MCF 10A (cell line): ENCODE measurements around the gene HJURP. TPM values are rescaled to one million over a fixed set of nuclear protein-coding genes. Genes with fewer than 3 reads are reported as not detected.

Experiments used
- BruUV-seq: library from RNA; stranded (reverse); fragments of 400-500 nt; replicated peaks from 2 replicates; lab custom pipeline; 2021; lab: Mats Ljungman, UMichigan
- CTCF ChIA-PET: fragments of 300-600 bp; sonication (Branson Sonifier 250); formaldehyde crosslinking; extraction: SDS; loops from one replicate; lab custom pipeline; 2021; ENCODE audit warnings: antibody characterized with exemption, inconsistent platforms; lab: Yijun Ruan, JAX
- POLR2A ChIA-PET: fragments of 300-600, 350-650 bp; sonication (Branson Sonifier 250); formaldehyde crosslinking; extraction: SDS; loops from one replicate; lab custom pipeline; 2020; ENCODE audit warnings: antibody characterized with exemption, inconsistent platforms; lab: Yijun Ruan, JAX
- DNase-seq: peaks from one replicate; pipeline ENCODE4 v3.0.0-alpha.2; 2018; ENCODE audit not compliant: unreplicated experiment
- H3K27ac Mint-ChIP-seq: one replicate; pipeline ENCODE4 v1.8.0; 2022; ENCODE audit warnings: mild to moderate bottlenecking, low read depth, mixed read lengths; ENCODE audit not compliant: unreplicated experiment
- H3K27me3 Mint-ChIP-seq: one replicate; pipeline ENCODE4 v1.8.0; 2022; ENCODE audit warnings: mixed read lengths; ENCODE audit not compliant: insufficient read depth, unreplicated experiment
- H3K36me3 Mint-ChIP-seq: one replicate; pipeline ENCODE4 v1.8.0; 2022; ENCODE audit warnings: mild to moderate bottlenecking, moderate library complexity, mixed read lengths; ENCODE audit not compliant: insufficient read depth, unreplicated experiment
- H3K4me1 Mint-ChIP-seq: one replicate; pipeline ENCODE4 v1.8.0; 2022; ENCODE audit warnings: mixed read lengths; ENCODE audit not compliant: insufficient read depth, unreplicated experiment
- H3K4me3 Mint-ChIP-seq: one replicate; pipeline ENCODE4 v1.8.0; 2022; ENCODE audit warnings: mild to moderate bottlenecking, moderate library complexity, mixed read lengths; ENCODE audit not compliant: unreplicated experiment
- H3K9me3 Mint-ChIP-seq: one replicate; pipeline ENCODE4 v1.8.0; 2022; ENCODE audit warnings: mixed read lengths; ENCODE audit not compliant: unreplicated experiment
- intact Hi-C: fragments of 100-400 bp; cut with micrococcal nuclease; formaldehyde crosslinking; loops from 2 replicates; pipeline ENCODE4 v1.14.1; 2022
- total RNA-seq: library from RNA; stranded (reverse); gene quantifications from 2 replicates; pipeline ENCODE4 v1.2.3, GENCODE V29; 2022
- TF ChIP-seq, protein P1 (sequence below): fragments of 200-600 bp; IDR thresholded peaks from one replicate; pipeline ENCODE4 v1.8.0; 2022; ENCODE audit warnings: antibody characterized with exemption, mild to moderate bottlenecking; ENCODE audit not compliant: unreplicated experiment

HJURP gene
- total RNA-seq, 1 experiment from 2014 or later = 29.3 TPM

- no peak for DNase-seq
- no peaks in the 10 kb centered on the region for H3K9me3 Mint-ChIP-seq
- ChIA-PET POLR2A (interaction anchor here (0.7 kb wide), 1 partner anchor 73 kb away, joined by 3 read pairs; no protein-coding TSS in a partner anchor), CTCF (no interaction called here)
- no peaks in the 10 kb centered on the region for H3K36me3 Mint-ChIP-seq
- TF ChIP-seq, protein P1, sequence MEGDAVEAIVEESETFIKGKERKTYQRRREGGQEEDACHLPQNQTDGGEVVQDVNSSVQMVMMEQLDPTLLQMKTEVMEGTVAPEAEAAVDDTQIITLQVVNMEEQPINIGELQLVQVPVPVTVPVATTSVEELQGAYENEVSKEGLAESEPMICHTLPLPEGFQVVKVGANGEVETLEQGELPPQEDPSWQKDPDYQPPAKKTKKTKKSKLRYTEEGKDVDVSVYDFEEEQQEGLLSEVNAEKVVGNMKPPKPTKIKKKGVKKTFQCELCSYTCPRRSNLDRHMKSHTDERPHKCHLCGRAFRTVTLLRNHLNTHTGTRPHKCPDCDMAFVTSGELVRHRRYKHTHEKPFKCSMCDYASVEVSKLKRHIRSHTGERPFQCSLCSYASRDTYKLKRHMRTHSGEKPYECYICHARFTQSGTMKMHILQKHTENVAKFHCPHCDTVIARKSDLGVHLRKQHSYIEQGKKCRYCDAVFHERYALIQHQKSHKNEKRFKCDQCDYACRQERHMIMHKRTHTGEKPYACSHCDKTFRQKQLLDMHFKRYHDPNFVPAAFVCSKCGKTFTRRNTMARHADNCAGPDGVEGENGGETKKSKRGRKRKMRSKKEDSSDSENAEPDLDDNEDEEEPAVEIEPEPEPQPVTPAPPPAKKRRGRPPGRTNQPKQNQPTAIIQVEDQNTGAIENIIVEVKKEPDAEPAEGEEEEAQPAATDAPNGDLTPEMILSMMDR = no peak
- H3K27me3 Mint-ChIP-seq = no peaks in the 10 kb centered on the region
- no peak overlapping the region for H3K4me3 Mint-ChIP-seq
- no peak overlapping the region for H3K27ac Mint-ChIP-seq
- no TSS peak for BruUV-seq
- intact Hi-C loops = no loop called here
- H3K4me1 Mint-ChIP-seq = no peaks in the 10 kb centered on the region
Measured at GRCh38 chr2:233820774-233821105, 33.6 kb downstream of the HJURP start.

DNA sequence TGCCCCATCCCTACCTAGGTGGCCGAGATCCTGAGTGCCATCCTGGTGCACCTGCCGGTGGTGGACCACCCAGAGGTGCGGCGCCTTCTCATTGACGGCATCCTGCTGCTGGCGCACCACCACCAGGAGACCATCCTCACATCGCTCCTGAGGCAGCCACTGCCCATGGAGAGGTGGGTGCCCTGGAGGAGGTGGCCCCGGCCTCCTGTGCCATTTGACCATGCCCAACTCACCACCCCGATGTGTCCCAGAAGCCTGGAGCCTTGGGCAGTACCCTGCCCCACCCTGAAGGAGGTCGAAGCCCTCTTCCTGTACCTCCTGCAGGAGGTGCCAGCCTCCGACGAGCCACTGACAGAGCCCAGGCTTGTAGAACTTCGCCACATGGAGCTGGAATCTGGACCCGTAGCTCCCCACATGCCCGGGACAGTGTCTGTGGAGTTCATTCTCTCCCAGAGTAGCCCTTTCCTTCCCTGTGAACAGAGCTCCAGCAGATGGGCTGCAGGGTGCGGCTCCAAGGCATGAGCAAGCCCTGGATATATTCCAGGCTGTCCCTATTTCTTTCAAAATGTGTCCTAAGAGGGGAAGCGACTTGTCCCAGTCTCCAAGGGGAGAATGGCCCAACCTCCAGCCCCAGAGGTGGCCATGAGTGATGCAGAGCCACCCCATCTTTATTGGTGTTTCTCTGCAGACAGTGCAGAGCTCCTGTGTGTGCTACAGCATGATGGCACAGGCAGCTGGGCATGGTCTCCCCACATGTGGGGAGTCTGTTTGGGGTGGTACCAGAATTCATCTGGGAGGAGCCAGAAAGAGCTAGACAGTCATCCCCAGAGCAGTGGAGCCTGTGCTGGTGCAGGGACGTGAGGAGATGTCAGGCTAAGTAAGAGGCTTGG is 34.2 kb downstream of the HJURP start:
- no peak for DNase-seq
- H3K4me1 Mint-ChIP-seq = no peaks in the 10 kb centered on the region
- CTCF ChIA-PET = interaction anchor here (0.5 kb wide), 1 partner anchor 602 kb away, joined by 3 read pairs; no protein-coding TSS in a partner anchor
- no peak overlapping the region for H3K27ac Mint-ChIP-seq
- no peak overlapping the region for H3K4me3 Mint-ChIP-seq
- H3K36me3 Mint-ChIP-seq = no peaks in the 10 kb centered on the region
- H3K9me3 Mint-ChIP-seq = no peaks in the 10 kb centered on the region
- intact Hi-C loops = no loop called here
- TF ChIP-seq, protein P1 = no peak
- POLR2A ChIA-PET = interaction anchor here (0.7 kb wide), 1 partner anchor 73 kb away, joined by 3 read pairs; no protein-coding TSS in a partner anchor
- no peaks in the 10 kb centered on the region for H3K27me3 Mint-ChIP-seq
- no TSS peak for BruUV-seq

DNA sequence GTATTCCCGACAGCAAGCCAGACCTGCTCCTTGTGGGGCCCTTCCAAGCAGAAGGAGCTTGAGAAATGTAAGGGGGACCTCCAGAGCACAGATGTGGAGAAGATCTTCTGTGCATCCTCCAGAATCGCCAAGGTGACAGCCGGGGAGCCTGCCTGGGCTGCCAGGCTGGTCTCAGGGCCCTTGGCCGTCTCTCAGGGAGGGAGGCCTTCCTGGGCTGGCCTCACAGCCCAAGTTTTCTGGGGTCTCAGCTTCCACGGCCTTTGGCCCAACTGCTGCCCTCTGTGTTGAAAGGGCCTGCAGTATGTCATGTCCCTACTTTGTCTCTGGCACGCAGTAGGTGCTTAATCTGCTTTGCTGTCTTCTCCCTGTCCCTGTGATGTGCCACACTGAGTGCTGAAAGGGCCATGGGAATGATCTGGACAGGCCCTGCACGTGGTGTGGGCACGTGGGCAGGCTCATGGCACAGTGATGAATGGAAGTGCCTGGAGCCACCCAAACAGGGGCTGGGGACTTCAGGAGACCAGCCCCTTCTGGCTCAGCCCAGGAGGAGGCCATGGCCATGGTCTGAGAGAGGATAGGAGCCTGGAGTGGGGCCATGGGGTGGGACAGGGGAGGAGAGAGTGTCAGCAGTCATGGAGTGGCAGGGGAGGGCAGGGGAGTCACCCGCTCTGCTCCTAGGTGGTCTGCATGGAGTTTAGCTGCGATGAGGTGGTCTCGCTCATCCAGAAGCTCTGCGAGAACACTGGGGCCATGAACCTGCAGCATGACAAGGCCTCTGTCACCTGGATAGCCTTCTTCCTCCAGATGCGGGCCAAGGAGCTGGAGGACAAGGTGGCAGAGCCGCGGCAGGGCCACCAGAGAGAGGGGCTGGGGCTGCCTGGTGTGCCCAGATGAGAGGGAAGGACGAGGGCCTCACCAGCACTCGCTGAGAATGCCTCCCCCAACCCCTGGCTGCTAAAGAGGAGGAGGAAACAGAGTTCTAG is 35.4 kb downstream of the HJURP start:
- Mint-ChIP-seq H3K36me3 (no peaks in the 10 kb centered on the region), H3K27me3 (no peaks in the 10 kb centered on the region), H3K4me1 (no peaks in the 10 kb centered on the region), H3K9me3 (no peaks in the 10 kb centered on the region), H3K27ac (no peak overlapping the region), H3K4me3 (no peak overlapping the region)
- CTCF ChIA-PET = interaction anchor here (0.6 kb wide), 2 partner anchors 678 to 757 kb away, joined by 3 read pairs; partner anchors contain the start of gene ARL4C
- no TSS peak for BruUV-seq
- POLR2A ChIA-PET = interaction anchor here (0.6 kb wide), 1 partner anchor 494 kb away, joined by 4 read pairs; no protein-coding TSS in a partner anchor
- DNase-seq = no peak
- TF ChIP-seq, protein P1 = no peak
- intact Hi-C loops = no loop called here
